GM18498 (cell line): ENCODE data around the gene TTC23.

Source experiments
- ATAC-seq: cut with Tn5 transposase; IDR thresholded peaks from one replicate; pipeline ENCODE4 v1.9.1; 2021; ENCODE audit warnings: mild to moderate bottlenecking, moderate library complexity; ENCODE audit not compliant: unreplicated experiment

Gene TTC23

DNA sequence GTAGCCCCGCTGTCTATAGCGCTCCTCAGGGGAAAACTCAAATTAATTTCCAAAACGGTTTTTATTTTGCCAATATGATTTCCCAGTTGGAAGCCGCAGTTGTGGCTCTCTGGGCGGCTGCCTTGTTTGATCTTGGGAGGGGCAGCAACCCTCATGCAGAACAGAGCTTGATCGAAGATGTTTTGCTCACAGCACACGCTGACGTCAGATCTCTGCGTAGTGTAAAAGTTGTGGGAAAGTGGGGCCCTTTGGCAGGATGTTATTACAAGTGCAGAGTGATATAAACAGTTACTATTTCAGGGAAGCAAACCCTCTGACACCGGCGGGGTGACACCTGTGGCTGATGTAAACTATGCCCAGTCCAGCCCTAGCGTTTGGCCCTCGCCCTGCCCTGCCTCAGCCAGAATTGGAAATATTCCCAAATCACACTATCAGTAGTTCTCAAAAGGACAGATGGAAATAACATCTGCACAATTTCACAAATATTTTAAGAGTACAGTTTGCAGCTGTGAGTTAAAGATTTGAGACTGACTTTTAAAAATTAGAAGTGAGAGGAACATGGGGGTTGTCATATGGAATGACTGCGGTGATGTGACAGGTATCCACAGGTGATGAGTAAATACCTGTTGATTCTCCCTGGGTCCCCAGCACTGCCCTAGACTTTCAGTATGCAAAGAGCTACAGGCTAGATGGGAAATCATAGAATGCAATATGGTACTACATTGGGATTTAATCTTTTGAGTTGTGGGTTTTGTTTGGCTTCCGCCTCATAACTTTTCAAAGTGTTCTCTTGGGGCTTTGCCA, 142.8 kb downstream of the TTC23 start:
- no peak for ATAC-seq

GRCh38 chr15:99105514-99106341, 143.7 kb downstream of the TTC23 start:
- peak; percentile 45 for ATAC-seq

DNA sequence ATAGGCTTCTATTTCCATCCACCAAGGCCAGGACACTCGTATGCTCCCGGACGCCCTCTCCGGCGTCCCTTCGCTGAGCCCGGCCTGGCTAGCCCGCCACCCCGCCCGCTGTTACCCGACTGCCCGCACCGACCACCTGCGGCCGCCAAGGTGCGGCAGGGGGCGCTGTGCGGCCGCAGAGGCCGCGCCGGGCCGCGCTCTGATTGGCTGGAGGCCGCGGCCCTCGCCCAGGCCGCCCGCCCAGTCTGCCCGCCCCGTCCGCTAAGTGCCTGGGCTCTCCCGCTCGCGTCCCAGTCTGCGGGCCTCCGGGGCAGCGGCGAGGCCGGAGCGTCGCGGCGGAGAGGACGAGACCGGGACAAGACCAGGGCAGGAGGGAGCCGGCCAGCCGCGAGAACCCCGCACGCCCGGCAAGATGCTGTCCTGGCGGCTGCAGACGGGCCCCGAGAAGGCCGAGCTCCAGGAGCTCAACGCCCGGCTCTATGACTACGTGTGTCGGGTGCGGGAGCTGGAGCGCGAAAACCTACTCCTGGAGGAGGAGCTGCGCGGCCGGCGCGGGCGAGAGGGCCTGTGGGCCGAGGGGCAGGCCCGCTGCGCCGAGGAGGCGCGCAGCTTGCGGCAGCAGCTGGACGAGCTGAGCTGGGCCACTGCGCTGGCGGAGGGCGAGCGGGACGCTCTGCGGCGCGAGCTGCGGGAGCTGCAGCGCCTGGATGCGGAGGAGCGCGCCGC, 144.4 kb downstream of the TTC23 start, which contains the start of gene SYNM:
Gene SYNM, plus strand, starts transcription at position 293 of the 726 bp plus-strand sequence. Its CDS starts 120 bp downstream, at position 413.
- ATAC-seq: peak; percentile 77

DNA sequence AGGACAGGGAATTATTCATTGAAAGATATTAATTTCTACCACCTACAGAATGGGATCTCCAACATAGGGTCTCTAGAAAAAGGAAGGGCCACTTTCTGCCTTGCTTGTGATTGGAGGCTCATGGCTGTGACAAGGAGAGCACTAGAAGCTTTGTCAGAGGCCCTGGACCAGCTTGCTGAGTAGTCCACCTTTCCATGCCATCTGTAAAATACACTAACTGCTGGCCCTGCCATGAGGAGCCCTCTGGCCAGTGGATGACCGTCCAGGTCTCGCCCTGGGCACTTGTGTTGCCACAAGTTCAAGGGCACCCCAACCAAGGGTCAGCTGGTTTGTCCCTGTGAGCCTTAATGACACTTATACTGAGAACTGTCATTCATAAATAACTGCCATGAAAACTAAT, 146.1 kb downstream of the TTC23 start:
- ATAC-seq: no peak

DNA sequence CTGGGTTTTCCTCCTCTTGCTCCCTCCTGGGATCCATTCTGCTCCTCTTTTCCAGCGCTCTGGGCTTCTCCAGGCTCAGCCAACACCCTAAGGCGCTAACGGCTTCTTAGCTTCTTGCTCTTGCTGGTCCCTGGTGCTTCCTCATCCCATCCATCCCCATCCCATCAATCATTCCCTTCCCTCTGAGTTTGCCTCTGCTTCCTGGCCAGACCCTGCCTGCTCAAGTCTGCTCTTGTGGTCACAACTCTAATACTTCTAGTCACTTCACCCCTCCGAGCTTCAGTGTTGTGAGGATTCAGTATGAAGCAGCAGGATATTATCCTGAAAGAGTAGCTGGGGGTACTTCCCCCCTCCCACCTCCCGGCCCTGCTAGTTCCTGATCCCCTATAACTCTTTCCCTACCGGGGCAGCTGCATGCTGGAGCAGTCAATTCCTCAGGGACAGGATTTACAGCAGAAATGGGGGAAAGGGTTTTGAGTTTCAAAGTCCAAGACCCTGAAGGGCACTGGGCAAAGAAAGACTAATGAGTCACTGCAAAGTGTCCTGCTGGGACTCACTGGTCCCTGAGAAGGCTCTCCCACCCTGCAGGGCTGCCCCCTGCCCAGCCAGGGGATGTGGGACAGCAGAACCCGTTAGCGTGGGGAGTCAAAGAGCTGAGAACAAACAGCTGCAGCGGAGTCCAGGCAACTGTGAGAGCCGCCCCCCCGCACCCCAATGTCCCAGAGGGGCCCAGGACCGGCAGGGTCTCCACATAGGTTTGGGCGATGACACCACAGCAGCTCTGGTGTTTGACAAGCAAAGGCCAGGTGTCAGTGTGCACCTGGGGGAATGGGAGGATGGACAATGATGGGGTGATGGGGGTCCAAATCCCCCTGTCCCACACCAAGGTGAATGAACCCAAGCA, 146.8 kb downstream of the TTC23 start:
- no peak for ATAC-seq

DNA sequence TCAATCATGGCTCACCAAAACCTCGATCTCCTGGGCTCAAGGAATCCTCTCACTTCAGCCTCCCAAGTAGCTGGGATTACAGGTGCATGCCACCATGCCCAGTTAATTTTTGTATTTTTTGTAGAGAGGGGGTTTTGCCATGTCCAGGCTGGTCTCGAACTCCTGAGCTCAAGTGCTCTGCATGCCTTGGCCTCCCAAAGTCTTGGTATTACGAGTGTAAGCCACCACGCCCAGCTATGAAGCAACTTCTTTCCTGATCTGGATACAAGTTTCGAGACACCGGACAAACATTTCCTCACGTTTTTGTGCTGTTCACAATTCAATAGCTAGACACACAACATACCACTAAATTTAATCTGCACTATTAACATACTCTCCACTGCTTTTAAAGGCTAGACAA, 147.9 kb downstream of the TTC23 start:
- ATAC-seq: no peak

DNA sequence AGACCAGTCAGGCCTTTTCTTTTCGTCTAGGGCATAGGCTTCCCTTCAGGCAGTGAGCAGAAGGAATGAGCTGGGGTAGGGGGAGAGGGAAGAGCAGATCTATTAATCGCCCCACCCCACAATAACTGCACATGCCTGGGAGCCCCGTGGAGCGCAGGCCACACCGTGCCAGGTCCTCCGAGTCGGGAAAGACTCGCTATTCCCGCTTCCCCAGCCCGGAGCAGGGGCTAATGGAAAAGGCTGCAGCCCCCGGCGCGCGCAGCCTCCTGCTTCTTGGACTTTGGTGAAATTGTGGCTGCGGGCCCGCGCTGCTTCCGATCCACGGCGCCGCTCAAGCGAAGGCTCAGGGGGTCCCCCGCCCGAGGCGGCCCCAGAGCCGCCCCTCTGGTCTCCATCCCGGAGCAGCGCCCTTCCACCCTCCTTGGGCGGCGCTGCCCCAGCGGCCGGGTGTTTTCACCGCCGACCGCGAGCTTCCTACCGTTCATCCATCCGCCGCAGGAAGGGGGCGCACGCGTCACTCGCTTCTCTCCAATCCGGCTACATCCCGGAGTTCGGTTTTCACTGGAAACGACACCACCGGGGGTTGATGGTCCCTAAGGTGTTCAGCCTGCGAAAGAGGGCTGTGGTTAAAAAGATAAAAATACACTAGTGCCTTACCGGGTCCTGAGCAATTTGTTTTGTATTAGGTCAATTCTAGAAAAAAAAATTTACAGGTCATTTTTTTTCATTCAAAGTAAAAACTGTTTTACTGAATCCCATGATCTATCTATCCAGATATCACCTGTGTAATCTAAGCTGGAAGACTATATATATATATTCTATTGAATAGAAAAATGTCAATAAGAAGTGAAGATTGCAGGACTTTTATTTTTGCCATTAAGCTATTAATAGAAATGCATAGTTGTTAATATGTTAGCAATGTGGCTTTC, 148.9 kb downstream of the TTC23 start:
- ATAC-seq: peak; percentile 36

- ATAC-seq: no peak
Observed at GRCh38 chr15:99099661-99100060, 149.7 kb downstream of the TTC23 start.

DNA sequence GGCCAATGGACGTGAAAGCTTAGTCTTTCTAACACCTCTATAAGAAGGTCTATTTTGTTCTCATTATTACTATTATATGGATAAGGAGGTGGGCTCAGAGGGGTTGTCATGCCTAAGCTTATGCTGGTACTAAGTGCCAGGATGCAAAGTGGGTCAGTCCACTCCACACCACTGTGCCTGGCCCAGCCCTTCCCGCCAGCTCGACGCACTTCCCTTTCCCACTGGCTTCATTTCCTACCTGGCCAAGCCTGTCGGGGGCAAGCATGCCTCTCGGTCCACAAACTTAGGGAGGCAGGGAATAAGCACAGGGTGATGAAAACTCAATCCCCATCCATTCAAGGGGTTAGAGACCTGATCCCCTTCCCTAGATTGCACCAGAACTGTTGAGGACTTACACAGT, 150.4 kb downstream of the TTC23 start:
- no peak for ATAC-seq

GRCh38 chr15:99098426-99098825, 151.0 kb downstream of the TTC23 start:
- no peak for ATAC-seq

DNA sequence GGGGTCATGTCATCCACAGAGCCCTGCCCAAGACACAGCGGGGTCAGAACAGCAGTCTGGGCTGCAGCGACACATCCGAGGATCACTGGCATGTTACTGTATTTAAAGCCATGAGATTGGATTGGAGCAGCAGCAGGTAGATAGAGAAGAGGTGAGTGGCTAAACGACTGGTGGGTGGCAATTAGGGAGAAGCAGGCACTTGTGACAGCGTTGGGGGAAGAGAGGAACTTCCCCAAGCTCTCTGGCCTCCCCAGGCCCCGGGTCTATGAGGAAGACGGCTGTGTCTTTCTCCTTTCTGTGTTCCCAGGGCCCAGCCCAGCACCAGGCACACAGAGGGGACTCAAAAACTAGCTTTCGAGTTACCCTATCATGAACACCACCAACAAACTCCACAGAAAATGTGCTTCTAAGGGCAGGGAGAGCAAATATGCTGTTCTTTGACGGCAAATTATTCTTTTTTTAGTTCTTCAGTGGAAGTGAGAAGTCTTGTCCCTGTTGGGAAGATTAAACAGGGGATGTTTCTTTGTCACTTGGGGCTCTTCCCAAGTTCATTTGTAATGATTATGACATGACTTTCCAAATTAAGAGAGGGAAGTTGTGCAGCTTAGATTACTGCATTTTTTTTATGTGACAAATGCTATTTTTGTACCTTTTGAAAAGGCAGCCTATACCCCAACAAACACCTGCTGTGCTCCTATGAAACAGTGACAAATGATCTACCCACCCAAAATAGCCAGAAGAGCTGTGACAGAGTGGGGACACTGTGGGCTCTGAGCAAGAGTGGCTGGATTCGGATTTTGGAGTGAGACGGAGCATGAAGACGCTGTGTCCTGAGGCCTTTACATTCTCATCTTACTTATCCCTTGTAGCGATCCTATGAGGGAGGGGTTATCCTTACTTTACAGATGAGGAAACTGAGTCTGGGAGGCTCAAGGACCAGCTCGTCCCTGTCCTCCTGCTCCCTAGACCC, 151.7 kb downstream of the TTC23 start:
- ATAC-seq: no peak

DNA sequence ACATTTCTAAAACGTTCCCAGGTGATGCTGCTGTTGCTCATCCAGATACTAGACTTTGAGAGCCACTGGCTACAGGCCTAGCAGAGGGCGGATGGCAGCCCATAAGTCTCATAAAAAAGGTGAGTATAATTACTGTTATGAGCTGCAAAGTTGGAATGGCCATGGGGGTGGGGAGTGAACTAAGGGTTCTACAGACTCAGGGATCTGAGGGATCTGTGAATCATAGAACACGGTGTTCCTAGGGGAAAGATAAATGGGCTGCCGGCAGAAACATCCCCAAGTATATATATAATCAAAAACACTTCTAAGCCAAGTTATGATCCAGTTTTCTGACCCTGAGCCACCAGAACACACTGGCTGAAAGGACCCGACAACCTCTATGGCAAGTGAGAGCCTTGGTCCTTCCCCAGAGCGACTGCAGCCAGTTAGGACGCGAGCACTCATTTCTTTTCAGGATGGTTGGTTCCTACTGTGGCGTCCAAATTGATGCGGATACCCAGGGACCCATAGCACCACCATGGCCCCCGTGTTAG, 152.4 kb downstream of the TTC23 start:
- no peak for ATAC-seq

DNA sequence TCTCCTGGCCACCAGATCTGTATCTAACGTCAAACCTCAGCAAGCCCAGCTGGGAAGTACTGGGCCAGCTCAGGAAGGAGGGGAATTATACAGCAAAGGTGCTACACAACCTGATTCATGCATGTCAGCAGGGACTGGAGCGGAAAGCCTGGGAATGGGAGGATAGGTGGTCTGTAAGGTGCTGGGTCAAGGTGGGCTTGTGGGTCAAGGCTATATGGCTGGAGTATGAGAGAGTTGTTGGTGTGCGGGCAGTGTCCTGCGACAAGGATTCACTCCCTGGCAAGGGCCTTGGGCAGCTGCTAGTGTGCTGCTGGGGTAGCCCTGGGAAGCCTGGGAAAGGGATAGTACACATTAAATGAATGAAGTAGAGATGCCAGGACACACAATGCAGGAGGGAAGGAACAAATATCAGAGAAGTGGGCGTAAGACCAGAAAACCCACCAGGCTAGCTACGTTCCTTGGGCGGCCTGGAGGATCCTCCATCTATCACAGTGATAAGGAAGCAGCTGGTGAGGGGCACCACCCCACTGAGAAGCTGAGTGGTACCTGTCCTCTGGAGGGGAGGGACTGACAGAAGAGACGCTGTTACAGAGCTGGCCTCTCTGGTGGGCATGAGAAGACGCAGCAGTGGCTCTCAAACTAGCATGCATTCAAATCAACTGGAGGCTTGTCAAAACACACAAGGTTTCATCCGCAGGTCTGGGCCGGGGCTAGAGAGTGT, 153.0 kb downstream of the TTC23 start:
- no peak for ATAC-seq

- no peak for ATAC-seq
Observed at GRCh38 chr15:99095626-99096025, 153.8 kb downstream of the TTC23 start.

DNA sequence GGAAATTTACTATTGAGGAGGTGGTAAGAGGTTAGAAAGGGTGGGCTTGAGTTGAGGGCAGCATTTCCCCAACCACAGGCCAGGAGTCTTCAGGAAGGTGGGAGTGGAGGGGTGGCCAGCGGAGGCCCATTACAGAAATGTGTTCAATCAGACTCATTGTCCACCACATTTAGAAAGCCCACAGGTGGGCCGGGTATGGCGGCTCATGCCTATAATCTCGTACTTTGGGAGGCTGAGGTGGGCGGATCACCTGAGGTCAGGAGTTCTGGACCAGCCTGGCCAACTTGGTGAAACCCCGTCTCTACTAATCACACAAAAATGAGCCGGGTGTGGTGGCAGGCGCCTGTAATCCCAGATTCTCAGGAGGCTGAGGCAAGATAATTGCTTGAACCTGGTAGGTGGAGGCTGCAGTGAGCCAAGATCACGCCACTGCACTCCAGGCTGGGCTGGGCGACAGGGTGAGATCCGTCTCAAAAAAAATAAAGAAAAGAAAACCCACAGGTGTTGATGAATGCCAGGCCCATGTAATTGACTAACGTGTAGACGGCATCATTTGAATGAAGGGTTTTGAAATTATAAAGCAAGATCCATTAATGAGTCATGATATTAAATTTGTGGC, 156.7 kb downstream of the TTC23 start:
- no peak for ATAC-seq

DNA sequence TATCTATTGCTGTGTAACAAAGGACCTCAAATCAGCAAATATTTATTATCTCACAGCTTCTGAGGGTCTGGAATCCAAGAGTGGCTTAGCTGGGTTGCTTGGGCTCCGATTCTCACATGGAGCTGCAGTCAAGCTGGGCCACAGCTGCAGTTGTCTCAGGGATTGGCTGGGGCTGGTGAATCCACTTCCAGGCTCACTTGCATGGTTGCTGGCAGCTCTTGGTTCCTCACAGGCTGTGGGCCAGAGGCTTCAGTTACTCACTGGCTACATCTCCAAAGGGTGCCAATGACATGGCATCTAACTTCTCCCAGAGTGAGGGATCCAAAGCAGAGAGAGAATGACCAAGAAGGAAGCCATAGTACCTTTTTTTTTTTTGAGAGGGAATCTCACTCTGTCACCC, 158.4 kb downstream of the TTC23 start:
- no peak for ATAC-seq
